HPDE6-E6E7 (cell line): ENCODE measurements around the gene HOXC12.

Source experiments
- DNase-seq: peaks from one replicate; pipeline ENCODE4 v3.0.0; 2011; ENCODE audit warnings: missing footprints; ENCODE audit errors: extremely low spot score

Gene HOXC12

GRCh38 chr12:53954694-53955035 is at the start of gene HOXC12:
Gene HOXC12 (plus strand): TSS chr12:53954903. CDS start chr12:53954930, 27 bp downstream.
- no peak for DNase-seq

GRCh38 chr12:53907103-53907502 is 47.6 kb upstream of the HOXC12 start:
- DNase-seq = no peak

GRCh38 chr12:53916788-53917655 is 37.7 kb upstream of the HOXC12 start:
- DNase-seq = no peak

GRCh38 chr12:53924521-53925405 is 29.9 kb upstream of the HOXC12 start:
- no peak for DNase-seq

GRCh38 chr12:53927220-53928029 is 27.3 kb upstream of the HOXC12 start:
- DNase-seq = no peak

- DNase-seq = no peak
Observed at GRCh38 chr12:53928054-53928835, 26.5 kb upstream of the HOXC12 start.

GRCh38 chr12:53929527-53929926 is 25.2 kb upstream of the HOXC12 start:
- DNase-seq = no peak

GRCh38 chr12:53930591-53931255 is 24.0 kb upstream of the HOXC12 start:
- DNase-seq = no peak

- no peak for DNase-seq
Observed at GRCh38 chr12:53931844-53932581, 22.7 kb upstream of the HOXC12 start.

GRCh38 chr12:53932915-53933314 is 21.8 kb upstream of the HOXC12 start:
- DNase-seq = no peak

GRCh38 chr12:53935383-53936341 is 19.0 kb upstream of the HOXC12 start:
- no peak for DNase-seq

GRCh38 chr12:53937099-53937498 is 17.6 kb upstream of the HOXC12 start:
- no peak for DNase-seq

- DNase-seq = no peak
Observed at GRCh38 chr12:53937596-53938325, 16.9 kb upstream of the HOXC12 start.

GRCh38 chr12:53938326-53939140 is 16.2 kb upstream of the HOXC12 start, which contains the start of gene HOXC13:
Gene HOXC13 (plus strand): TSS chr12:53938831. CDS start chr12:53938907, 76 bp downstream.
- no peak for DNase-seq

GRCh38 chr12:53939141-53940108 is 15.3 kb upstream of the HOXC12 start:
- DNase-seq = peak; percentile 49
